ENCODE measurements around the gene MEIS1.

DNA sequence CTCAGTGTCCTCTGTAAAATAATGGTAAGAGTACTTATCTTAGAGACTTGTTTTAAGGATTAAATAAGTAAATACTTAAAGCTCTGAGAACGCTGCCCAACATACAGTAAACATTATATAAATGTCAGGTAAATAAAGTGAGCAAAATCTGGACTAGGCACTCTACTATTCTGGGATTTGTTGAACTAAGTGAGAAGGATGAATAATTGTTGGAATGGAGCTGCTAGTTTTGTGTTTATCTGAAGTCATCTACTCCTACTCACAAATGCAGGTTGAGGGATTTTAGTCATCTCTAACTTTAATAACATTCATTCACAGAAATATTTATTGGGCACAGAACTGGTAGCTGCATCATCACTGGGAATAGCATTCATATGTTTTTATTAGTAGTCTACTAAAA lies 103.4 kb downstream of the MEIS1 start:
- TF ChIP-seq CTCF (IDR thresholded peaks at IDR 0.05; ENCODE audit: insufficient read depth, low read depth, low read length) (no peak), EZH2 (IDR thresholded peaks at IDR 0.05; ENCODE audit: insufficient read depth, low read length) (no peak)

All from astrocyte (in vitro differentiated cells and primary cell).